HepG2 (cell line): ENCODE results near the gene C19orf73. TPM values are rescaled to one million over a fixed set of nuclear protein-coding genes. Genes with fewer than 3 reads are reported as not detected.

ENCODE experiments used
- CERS6 ChIP-seq: sonication (generic); formaldehyde crosslinking; IDR thresholded peaks from 2 replicates; pipeline ENCODE4 v1.5.0; 2020; ENCODE audit warnings: missing genetic modification reagents
- GATAD2A ChIP-seq: IDR thresholded peaks from 2 replicates; pipeline ENCODE4 v1.6.1; 2016
- HOXA7 ChIP-seq: sonication (generic); formaldehyde crosslinking; IDR thresholded peaks from 2 replicates; pipeline ENCODE4 v1.8.1; 2022; ENCODE audit warnings: mild to moderate bottlenecking, missing genetic modification reagents, moderate library complexity
- IRX3 ChIP-seq: sonication (generic); formaldehyde crosslinking; IDR thresholded peaks from 2 replicates; pipeline ENCODE4 v1.8.1; 2023; ENCODE audit warnings: mild to moderate bottlenecking, low read depth, missing genetic modification reagents, borderline replicate concordance
- KLF6 ChIP-seq: IDR thresholded peaks from 2 replicates; pipeline ENCODE4 v1.8.0; 2016; ENCODE audit warnings: missing biosample characterization, missing genetic modification reagents
- MIXL1 ChIP-seq: IDR thresholded peaks from 2 replicates; pipeline ENCODE4 v1.6.1; 2016
- NFE2L1 ChIP-seq: sonication (generic); formaldehyde crosslinking; IDR thresholded peaks from 2 replicates; pipeline ENCODE4 v1.4.0; 2020; ENCODE audit warnings: missing genetic modification reagents, mild to moderate bottlenecking, borderline replicate concordance
- PBX3 ChIP-seq: sonication (generic); formaldehyde crosslinking; IDR thresholded peaks from 2 replicates; pipeline ENCODE4 v1.8.1; 2023; ENCODE audit warnings: missing genetic modification reagents, inconsistent platforms, borderline replicate concordance
- PITX1 ChIP-seq: sonication (generic); formaldehyde crosslinking; IDR thresholded peaks from 2 replicates; pipeline ENCODE4 v1.5.1; 2020; ENCODE audit warnings: mild to moderate bottlenecking, missing genetic modification reagents
- TSC22D2 ChIP-seq: sonication (generic); formaldehyde crosslinking; IDR thresholded peaks from 2 replicates; pipeline ENCODE4 v1.5.1; 2020; ENCODE audit warnings: missing genetic modification reagents, mild to moderate bottlenecking, borderline replicate concordance
- YEATS4 ChIP-seq: sonication (generic); formaldehyde crosslinking; IDR thresholded peaks from 2 replicates; pipeline ENCODE4 v1.4.0; 2020; ENCODE audit warnings: missing genetic modification reagents, borderline replicate concordance
- ZBTB2 ChIP-seq: sonication (generic); formaldehyde crosslinking; IDR thresholded peaks from 2 replicates; pipeline ENCODE4 v1.8.0; 2022; ENCODE audit warnings: low read depth, missing genetic modification reagents
- ZFP41 ChIP-seq: sonication (generic); formaldehyde crosslinking; IDR thresholded peaks from 2 replicates; pipeline ENCODE4 v1.4.0; 2020; ENCODE audit warnings: mild to moderate bottlenecking, missing genetic modification reagents, borderline replicate concordance
- ZNF142 ChIP-seq: sonication (generic); formaldehyde crosslinking; IDR thresholded peaks from 2 replicates; pipeline ENCODE4 v1.4.0; 2020; ENCODE audit warnings: missing genetic modification reagents
- ZNF432 ChIP-seq: sonication (generic); formaldehyde crosslinking; IDR thresholded peaks from 2 replicates; pipeline ENCODE4 v1.5.0; 2020; ENCODE audit warnings: missing genetic modification reagents, mild to moderate bottlenecking, borderline replicate concordance
- ZNF567 ChIP-seq: sonication (generic); formaldehyde crosslinking; IDR thresholded peaks from 2 replicates; pipeline ENCODE4 v1.8.1; 2023; ENCODE audit warnings: mild to moderate bottlenecking, missing genetic modification reagents, borderline replicate concordance
- ZNF75D ChIP-seq: sonication (generic); formaldehyde crosslinking; IDR thresholded peaks from 2 replicates; pipeline ENCODE4 v1.8.1; 2023; ENCODE audit warnings: missing genetic modification reagents, mild to moderate bottlenecking, borderline replicate concordance
- ZNF800 ChIP-seq: sonication (generic); formaldehyde crosslinking; IDR thresholded peaks from 2 replicates; pipeline ENCODE4 v1.4.0; 2020; ENCODE audit warnings: missing genetic modification reagents
- polyA plus RNA-seq, 8 experiments: library from polyadenylated mRNA; depleted of rRNA in 3 of 8; stranded (reverse) in 7 of 8; unstranded in 1 of 8; fragments of >200 nt; fragmentation: Illumina TruSeq in 4 of 8; extraction: Trizol in 4 of 8; gene quantifications; 2 replicates each; pipeline versions ENCODE4 v1.2.1 to v1.2.3, GENCODE V29; 2011 to 2016; ENCODE audit warnings: low read depth in 4 of 8, missing spikeins in 1 of 8, mixed read lengths in 1 of 8; ENCODE audit not compliant: insufficient read depth in 1 of 8
- total RNA-seq, 5 experiments: library from RNA; depleted of rRNA; stranded (reverse); fragments of >200 nt; fragmentation: Illumina TruSeq; extraction: Trizol; gene quantifications; 2 replicates each; pipeline ENCODE4 v1.2.3, GENCODE V29; 2016; ENCODE audit warnings: low read depth in 1 of 5

Gene C19orf73
- total and polyA plus RNA-seq, 2 of the 13 experiments (the other 11 are each of a cell fraction or from before 2014, with no cell fraction given), result 1.4 to 1.5 TPM

- TF ChIP-seq ZNF142 (CRISPR knock-in tag), result no peak
- no peak for TF ChIP-seq YEATS4 (CRISPR knock-in tag)
- TF ChIP-seq NFE2L1 (CRISPR knock-in tag), result no peak
- no peak for TF ChIP-seq ZFP41
- TF ChIP-seq ZNF75D (CRISPR knock-in tag), result no peak
- TF ChIP-seq PITX1 (CRISPR knock-in tag), result peak; percentile 44; the same call in 1 of the 2 replicates
- TF ChIP-seq ZNF800 (CRISPR knock-in tag), result peak; percentile 90; the same call in 1 of the 2 replicates
- TF ChIP-seq MIXL1 (CRISPR knock-in tag), result no peak
- TF ChIP-seq ZNF432 (CRISPR knock-in tag), result no peak
- TF ChIP-seq HOXA7 (CRISPR knock-in tag), result 0 out of 2 replicates have a peak, but pooled peaks have one; percentile 60
- TF ChIP-seq TSC22D2 (CRISPR knock-in tag), result 0 out of 2 replicates have a peak, but pooled peaks have one; percentile 42
- no peak for TF ChIP-seq KLF6 (CRISPR knock-in tag)
- TF ChIP-seq GATAD2A (CRISPR knock-in tag), result no peak
- TF ChIP-seq ZNF567 (CRISPR knock-in tag), result no peak
- no peak for TF ChIP-seq IRX3 (CRISPR knock-in tag)
- TF ChIP-seq ZBTB2 (CRISPR knock-in tag), result no peak
- no peak for TF ChIP-seq CERS6 (CRISPR knock-in tag)
- no peak for TF ChIP-seq PBX3 (CRISPR knock-in tag)
These were observed 4.1 kb downstream of the C19orf73 start (continued) for GRCh38 chr19:49114630-49115363.
